ENCODE measurements around the gene SLC2A1. TPM values are rescaled to one million over a fixed set of nuclear protein-coding genes. Genes with fewer than 3 reads are reported as not detected.

The SLC2A1 gene
- total RNA-seq, 2 experiments from 2014 or later, result 66.6 to 93.4 TPM

DNA sequence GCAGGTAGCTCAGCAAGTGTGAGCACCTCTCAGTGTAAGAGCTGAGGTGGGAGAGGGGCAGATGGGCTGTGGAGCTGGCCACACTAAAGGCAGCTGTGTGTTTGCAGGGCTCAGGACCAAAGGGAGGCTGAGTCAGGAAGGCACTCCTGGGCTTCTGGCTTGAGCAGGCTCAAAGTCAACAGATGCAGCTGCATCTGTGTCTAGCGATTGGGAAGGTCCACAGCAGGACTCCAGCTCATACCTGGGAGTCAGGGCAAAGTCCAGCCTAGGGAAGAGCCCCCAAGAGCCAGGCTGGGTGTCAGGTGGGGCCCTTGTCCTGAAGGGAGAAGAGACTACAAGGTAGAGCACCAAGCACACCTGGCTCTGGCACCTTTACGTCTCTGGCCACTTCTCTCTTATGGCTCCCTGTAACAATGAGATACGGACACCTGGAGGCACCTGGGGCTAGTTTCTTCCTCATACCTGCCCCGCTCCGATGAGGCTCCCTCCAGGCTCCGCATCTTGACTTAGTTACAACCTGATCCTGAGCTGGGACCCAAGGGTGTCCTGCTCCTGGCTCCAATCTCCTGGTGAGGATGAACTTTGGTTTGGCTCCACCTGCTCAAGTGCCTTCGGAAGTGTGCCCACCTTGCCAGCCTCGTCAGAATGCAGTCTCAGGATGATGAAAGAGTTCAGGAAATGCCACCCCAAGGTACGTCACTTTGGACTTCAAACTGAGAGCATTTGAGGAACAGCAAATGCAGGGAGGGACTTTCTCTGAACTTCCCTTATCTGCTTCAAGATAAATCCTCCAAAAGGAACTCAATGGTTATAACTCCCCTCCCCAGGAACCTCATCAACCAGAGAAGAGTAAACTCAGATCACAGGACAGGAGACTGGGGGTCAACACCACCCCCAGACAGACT, 21.5 kb upstream of the SLC2A1 start:
- POLR2A ChIA-PET, result no interaction called here
- H3K4me3 ChIP-seq (ENCODE audit: low read depth, low read length, poor library complexity, severe bottlenecking), result no peak overlapping the region
- intact Hi-C loops (cut with micrococcal nuclease; ENCODE audit: unreplicated experiment), result no loop called here
- peak overlapping the region; percentile 42 for H3K4me2 ChIP-seq (ENCODE audit: low read length)
- H3K4me1 ChIP-seq (ENCODE audit: insufficient read depth, low read length, poor library complexity, severe bottlenecking), result peaks cover 20% of the 10 kb centered on the region
- TF ChIP-seq EZH2phosphoT487 (IDR thresholded peaks at IDR 0.05; ENCODE audit: borderline replicate concordance, low read depth, low read length), result no peak
- TF ChIP-seq, protein P1, sequence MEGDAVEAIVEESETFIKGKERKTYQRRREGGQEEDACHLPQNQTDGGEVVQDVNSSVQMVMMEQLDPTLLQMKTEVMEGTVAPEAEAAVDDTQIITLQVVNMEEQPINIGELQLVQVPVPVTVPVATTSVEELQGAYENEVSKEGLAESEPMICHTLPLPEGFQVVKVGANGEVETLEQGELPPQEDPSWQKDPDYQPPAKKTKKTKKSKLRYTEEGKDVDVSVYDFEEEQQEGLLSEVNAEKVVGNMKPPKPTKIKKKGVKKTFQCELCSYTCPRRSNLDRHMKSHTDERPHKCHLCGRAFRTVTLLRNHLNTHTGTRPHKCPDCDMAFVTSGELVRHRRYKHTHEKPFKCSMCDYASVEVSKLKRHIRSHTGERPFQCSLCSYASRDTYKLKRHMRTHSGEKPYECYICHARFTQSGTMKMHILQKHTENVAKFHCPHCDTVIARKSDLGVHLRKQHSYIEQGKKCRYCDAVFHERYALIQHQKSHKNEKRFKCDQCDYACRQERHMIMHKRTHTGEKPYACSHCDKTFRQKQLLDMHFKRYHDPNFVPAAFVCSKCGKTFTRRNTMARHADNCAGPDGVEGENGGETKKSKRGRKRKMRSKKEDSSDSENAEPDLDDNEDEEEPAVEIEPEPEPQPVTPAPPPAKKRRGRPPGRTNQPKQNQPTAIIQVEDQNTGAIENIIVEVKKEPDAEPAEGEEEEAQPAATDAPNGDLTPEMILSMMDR (conservative IDR thresholded peaks at IDR 0.05; ENCODE audit: low read length), result no peak
- CTCF ChIA-PET (ENCODE audit: unreplicated experiment), result interaction anchor here (0.5 kb wide), 1 partner anchor 57 kb away, joined by 3 read pairs; no protein-coding TSS in a partner anchor
- no peaks in the 10 kb centered on the region for H3K36me3 ChIP-seq (ENCODE audit: insufficient read depth, low read length)
- no peaks in the 10 kb centered on the region for H3K9me2 ChIP-seq (ENCODE audit: insufficient read depth, low read length)
- BruUV-seq (replicated peaks), result no TSS peak
- H4K20me1 ChIP-seq (ENCODE audit: insufficient read depth, low read length), result no peaks in the 10 kb centered on the region
- no peak overlapping the region for H3K27ac ChIP-seq (ENCODE audit: low read depth, low read length, poor library complexity, severe bottlenecking)
- no peaks in the 10 kb centered on the region for H3K79me2 ChIP-seq (ENCODE audit: insufficient read depth, low read depth, low read length)
- H2AFZ ChIP-seq (ENCODE audit: low read length), result no peak overlapping the region; the same call in 1 of the 2 replicates
- H3K9me3 ChIP-seq (ENCODE audit: low read length), result no peaks in the 10 kb centered on the region
- peak; percentile 33 for DNase-seq (ENCODE audit: low spot score)

DNA sequence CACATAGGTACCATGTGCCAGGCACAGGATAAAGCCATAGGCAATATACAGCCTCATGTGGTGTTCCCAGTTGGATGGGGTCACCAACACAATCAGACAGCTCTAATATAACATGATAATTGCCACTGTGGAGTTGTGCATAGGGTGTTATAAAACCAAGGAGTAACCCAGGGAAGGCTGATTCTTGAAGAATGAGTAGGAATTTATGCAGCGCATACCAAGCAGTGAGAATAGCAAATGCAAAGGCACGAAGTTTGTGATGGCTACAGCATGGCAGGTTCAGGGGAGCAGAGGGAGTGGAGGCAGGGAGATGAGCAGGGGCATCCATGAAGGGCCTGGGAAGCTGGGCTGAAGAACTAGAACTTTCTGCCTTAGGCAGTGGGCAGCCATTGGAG, 20.4 kb upstream of the SLC2A1 start:
- CTCF ChIA-PET (ENCODE audit: unreplicated experiment), result no interaction called here
- Histone ChIP-seq H2AFZ (ENCODE audit: low read length) (no peak overlapping the region), H3K36me3 (ENCODE audit: insufficient read depth, low read length) (no peaks in the 10 kb centered on the region), H3K27ac (ENCODE audit: low read depth, low read length, poor library complexity, severe bottlenecking) (no peak overlapping the region), H3K9me2 (ENCODE audit: insufficient read depth, low read length) (no peaks in the 10 kb centered on the region), H3K4me1 (ENCODE audit: insufficient read depth, low read length, poor library complexity, severe bottlenecking) (peaks cover 20% of the 10 kb centered on the region), H3K9me3 (ENCODE audit: low read length) (no peaks in the 10 kb centered on the region), H3K4me3 (ENCODE audit: low read depth, low read length, poor library complexity, severe bottlenecking) (no peak overlapping the region), H3K4me2 (ENCODE audit: low read length) (no peak overlapping the region), H4K20me1 (ENCODE audit: insufficient read depth, low read length) (no peaks in the 10 kb centered on the region), H3K79me2 (ENCODE audit: insufficient read depth, low read depth, low read length) (no peaks in the 10 kb centered on the region)
- DNase-seq (ENCODE audit: low spot score), result no peak
- intact Hi-C loops (cut with micrococcal nuclease; ENCODE audit: unreplicated experiment), result no loop called here
- POLR2A ChIA-PET, result interaction anchor here (0.6 kb wide), 1 partner anchor 1968 kb away, joined by 3 read pairs; no protein-coding TSS in a partner anchor
- TF ChIP-seq, protein P1 (conservative IDR thresholded peaks at IDR 0.05; ENCODE audit: low read length), result no peak
- TF ChIP-seq EZH2phosphoT487 (IDR thresholded peaks at IDR 0.05; ENCODE audit: borderline replicate concordance, low read depth, low read length), result no peak
- no TSS peak for BruUV-seq (replicated peaks)

All from OCI-LY7 (cell line).